Central memory CD8-positive, alpha-beta T cell (primary cell): ENCODE measurements around the gene RIMS3.

Source experiments
- ATAC-seq: fragments of 150-1000 bp; cut with Tn5 transposase; replicated peaks from 2 replicates; pipeline ENCODE4 v1.10.0; 2022; ENCODE audit warnings: mild to moderate bottlenecking, moderate FRiP score, moderate number of reproducible peaks; ENCODE audit not compliant: poor library complexity, severe bottlenecking; ENCODE audit errors: extremely low read depth
- DNase-seq, 2 donors: peaks; one replicate each; pipeline ENCODE4 v3.0.0; 2021; ENCODE audit warnings: low spot score in 2 of 2
- H3K27ac Mint-ChIP-seq: one replicate; pipeline ENCODE4 v1.8.0; 2022; ENCODE audit warnings: low read depth, mild to moderate bottlenecking, moderate library complexity, mixed read lengths
- H3K27me3 Mint-ChIP-seq: one replicate; pipeline ENCODE4 v1.8.0; 2022; ENCODE audit warnings: mixed read lengths
- H3K36me3 Mint-ChIP-seq: one replicate; pipeline ENCODE4 v1.8.0; 2022; ENCODE audit warnings: mild to moderate bottlenecking, moderate library complexity, mixed read lengths; ENCODE audit not compliant: insufficient read depth
- H3K4me1 Mint-ChIP-seq: one replicate; pipeline ENCODE4 v1.8.0; 2022; ENCODE audit warnings: mixed read lengths
- H3K4me3 Mint-ChIP-seq: one replicate; pipeline ENCODE4 v1.8.0; 2022; ENCODE audit warnings: mild to moderate bottlenecking, moderate library complexity, mixed read lengths
- H3K9me3 Mint-ChIP-seq: one replicate; pipeline ENCODE4 v1.8.0; 2022; ENCODE audit warnings: mixed read lengths

The RIMS3 gene

GRCh38 chr1:40659649-40659947 is 5.9 kb downstream of the RIMS3 start:
- H3K27me3 Mint-ChIP-seq = no peaks in the 10 kb centered on the region
- ATAC-seq = no peak
- H3K9me3 Mint-ChIP-seq = no peaks in the 10 kb centered on the region
- H3K27ac Mint-ChIP-seq = no peak overlapping the region
- H3K36me3 Mint-ChIP-seq = peaks cover 1% of the 10 kb centered on the region
- DNase-seq = no peak
- H3K4me1 Mint-ChIP-seq = peaks cover 13% of the 10 kb centered on the region
- H3K4me3 Mint-ChIP-seq = no peak overlapping the region

- no peaks in the 10 kb centered on the region for H3K27me3 Mint-ChIP-seq
- peaks cover 13% of the 10 kb centered on the region for H3K4me1 Mint-ChIP-seq
- H3K36me3 Mint-ChIP-seq = peaks cover 1% of the 10 kb centered on the region
- DNase-seq (no peak), ATAC-seq (no peak)
- H3K27ac Mint-ChIP-seq = no peak overlapping the region
- no peaks in the 10 kb centered on the region for H3K9me3 Mint-ChIP-seq
- H3K4me3 Mint-ChIP-seq = no peak overlapping the region
Measured at GRCh38 chr1:40658751-40659648, 6.5 kb downstream of the RIMS3 start.

- Mint-ChIP-seq H3K27ac (no peak overlapping the region), H3K36me3 (no peaks in the 10 kb centered on the region), H3K27me3 (no peaks in the 10 kb centered on the region), H3K9me3 (no peaks in the 10 kb centered on the region), H3K4me3 (no peak overlapping the region), H3K4me1 (no peaks in the 10 kb centered on the region)
- ATAC-seq (no peak), DNase-seq (no peak)
Measured at GRCh38 chr1:40657046-40657445, 8.4 kb downstream of the RIMS3 start.

- Mint-ChIP-seq H3K27me3 (peaks cover 6% of the 10 kb centered on the region), H3K36me3 (no peaks in the 10 kb centered on the region), H3K4me3 (no peak overlapping the region), H3K9me3 (no peaks in the 10 kb centered on the region), H3K27ac (no peak overlapping the region), H3K4me1 (no peaks in the 10 kb centered on the region)
- ATAC-seq (no peak), DNase-seq (no peak)
Measured at GRCh38 chr1:40653851-40654537, 11.5 kb downstream of the RIMS3 start.

GRCh38 chr1:40652979-40653378 is 12.5 kb downstream of the RIMS3 start:
- no peak for DNase-seq
- no peak for ATAC-seq
- H3K4me3 Mint-ChIP-seq = no peak overlapping the region
- H3K27me3 Mint-ChIP-seq = peaks cover 7% of the 10 kb centered on the region
- H3K4me1 Mint-ChIP-seq = no peaks in the 10 kb centered on the region
- H3K9me3 Mint-ChIP-seq = no peaks in the 10 kb centered on the region
- no peak overlapping the region for H3K27ac Mint-ChIP-seq
- H3K36me3 Mint-ChIP-seq = peaks cover 2% of the 10 kb centered on the region

- H3K9me3 Mint-ChIP-seq = no peaks in the 10 kb centered on the region
- H3K4me1 Mint-ChIP-seq = no peaks in the 10 kb centered on the region
- H3K27me3 Mint-ChIP-seq = peaks cover 7% of the 10 kb centered on the region
- H3K36me3 Mint-ChIP-seq = peaks cover 2% of the 10 kb centered on the region
- ATAC-seq (no peak), DNase-seq (no peak)
- no peak overlapping the region for H3K4me3 Mint-ChIP-seq
- no peak overlapping the region for H3K27ac Mint-ChIP-seq
Measured at GRCh38 chr1:40652468-40652867, 13.0 kb downstream of the RIMS3 start.

GRCh38 chr1:40651138-40651857 is 14.2 kb downstream of the RIMS3 start:
- DNase-seq = no peak
- H3K36me3 Mint-ChIP-seq = peaks cover 2% of the 10 kb centered on the region
- H3K4me1 Mint-ChIP-seq = no peaks in the 10 kb centered on the region
- peaks cover 7% of the 10 kb centered on the region for H3K27me3 Mint-ChIP-seq
- no peak for ATAC-seq
- no peak overlapping the region for H3K27ac Mint-ChIP-seq
- no peak overlapping the region for H3K4me3 Mint-ChIP-seq
- H3K9me3 Mint-ChIP-seq = no peaks in the 10 kb centered on the region

GRCh38 chr1:40650075-40650474 is 15.4 kb downstream of the RIMS3 start:
- H3K27ac Mint-ChIP-seq = no peak overlapping the region
- H3K4me1 Mint-ChIP-seq = no peaks in the 10 kb centered on the region
- no peak for ATAC-seq

GRCh38 chr1:40649592-40649930 is 15.9 kb downstream of the RIMS3 start:
- no peak for ATAC-seq
- no peak for DNase-seq
- H3K4me3 Mint-ChIP-seq = no peak overlapping the region
- H3K9me3 Mint-ChIP-seq = no peaks in the 10 kb centered on the region
- no peaks in the 10 kb centered on the region for H3K4me1 Mint-ChIP-seq
- peaks cover 2% of the 10 kb centered on the region for H3K36me3 Mint-ChIP-seq
- H3K27ac Mint-ChIP-seq = no peak overlapping the region
- H3K27me3 Mint-ChIP-seq = peaks cover 7% of the 10 kb centered on the region

More at GRCh38 chr1:40650075-40650474, 15.4 kb downstream of the RIMS3 start:
- H3K27me3 Mint-ChIP-seq = peaks cover 7% of the 10 kb centered on the region
- no peaks in the 10 kb centered on the region for H3K9me3 Mint-ChIP-seq
- H3K4me3 Mint-ChIP-seq = no peak overlapping the region
- H3K36me3 Mint-ChIP-seq = peaks cover 2% of the 10 kb centered on the region
- no peak for DNase-seq

GRCh38 chr1:40648928-40649591 is 16.4 kb downstream of the RIMS3 start:
- Mint-ChIP-seq H3K4me1 (no peaks in the 10 kb centered on the region), H3K36me3 (peaks cover 2% of the 10 kb centered on the region), H3K27me3 (peaks cover 7% of the 10 kb centered on the region), H3K4me3 (no peak overlapping the region), H3K9me3 (no peaks in the 10 kb centered on the region), H3K27ac (no peak overlapping the region)
- no peak for DNase-seq
- no peak for ATAC-seq

GRCh38 chr1:40648200-40648599 is 17.3 kb downstream of the RIMS3 start:
- no peak for ATAC-seq
- Mint-ChIP-seq H3K36me3 (peaks cover 6% of the 10 kb centered on the region), H3K4me1 (no peaks in the 10 kb centered on the region), H3K4me3 (no peak overlapping the region), H3K9me3 (no peaks in the 10 kb centered on the region), H3K27me3 (peaks cover 7% of the 10 kb centered on the region), H3K27ac (no peak overlapping the region)
- DNase-seq = no peak

- no peaks in the 10 kb centered on the region for H3K9me3 Mint-ChIP-seq
- no peak for DNase-seq
- peaks cover 7% of the 10 kb centered on the region for H3K27me3 Mint-ChIP-seq
- no peak overlapping the region for H3K4me3 Mint-ChIP-seq
- H3K27ac Mint-ChIP-seq = no peak overlapping the region
- no peaks in the 10 kb centered on the region for H3K4me1 Mint-ChIP-seq
- ATAC-seq = no peak
- H3K36me3 Mint-ChIP-seq = peaks cover 6% of the 10 kb centered on the region
Measured at GRCh38 chr1:40646315-40646714, 19.2 kb downstream of the RIMS3 start.
